Tibial nerve (tissue), 4 donors: ENCODE data around the gene WFIKKN2.

Source experiments
- EP300 ChIP-seq, 2 donors: sonication (generic); formaldehyde crosslinking; IDR thresholded peaks; one replicate each; pipeline ENCODE4 v1.6.1; 2017; ENCODE audit warnings: antibody characterized with exemption in 2 of 2, mild to moderate bottlenecking in 1 of 2
- POLR2A ChIP-seq, 2 donors: fragments of 450-650 bp; IDR thresholded peaks; one replicate each; pipeline ENCODE4 v1.6.1; 2017; ENCODE audit warnings: antibody characterized with exemption in 2 of 2, mild to moderate bottlenecking in 2 of 2, moderate library complexity in 2 of 2
- TF ChIP-seq, protein P1 (sequence below), 5 experiments: fragments of 200-600 bp in 3 of 5; fragments of 450-650 bp in 2 of 5; sonication (generic) in 3 of 5; IDR thresholded peaks; one replicate each; pipeline ENCODE4 v1.5.1; 2016 to 2019; ENCODE audit warnings: antibody characterized with exemption in 5 of 5, mild to moderate bottlenecking in 3 of 5, moderate library complexity in 2 of 5

DNA sequence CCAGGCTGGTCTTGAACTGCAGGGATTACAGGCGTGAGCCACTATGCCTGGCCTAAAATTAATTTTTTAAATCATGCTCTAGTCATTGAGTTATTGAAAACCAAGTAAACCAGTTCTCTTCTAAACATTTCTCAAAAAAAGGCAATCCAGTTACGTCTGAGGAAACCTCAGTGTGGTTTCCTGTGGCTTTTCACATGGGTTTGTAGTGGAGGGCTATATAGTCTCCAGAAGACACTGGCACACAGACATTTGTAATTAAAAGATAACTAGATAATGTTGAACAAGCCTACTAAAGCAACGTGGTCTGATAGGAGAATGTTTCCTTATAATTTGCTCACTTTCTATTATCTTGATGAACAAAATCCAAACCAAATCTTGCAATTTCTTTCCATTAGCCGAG, 36.0 kb downstream of the WFIKKN2 start:
- TF ChIP-seq, protein P1, sequence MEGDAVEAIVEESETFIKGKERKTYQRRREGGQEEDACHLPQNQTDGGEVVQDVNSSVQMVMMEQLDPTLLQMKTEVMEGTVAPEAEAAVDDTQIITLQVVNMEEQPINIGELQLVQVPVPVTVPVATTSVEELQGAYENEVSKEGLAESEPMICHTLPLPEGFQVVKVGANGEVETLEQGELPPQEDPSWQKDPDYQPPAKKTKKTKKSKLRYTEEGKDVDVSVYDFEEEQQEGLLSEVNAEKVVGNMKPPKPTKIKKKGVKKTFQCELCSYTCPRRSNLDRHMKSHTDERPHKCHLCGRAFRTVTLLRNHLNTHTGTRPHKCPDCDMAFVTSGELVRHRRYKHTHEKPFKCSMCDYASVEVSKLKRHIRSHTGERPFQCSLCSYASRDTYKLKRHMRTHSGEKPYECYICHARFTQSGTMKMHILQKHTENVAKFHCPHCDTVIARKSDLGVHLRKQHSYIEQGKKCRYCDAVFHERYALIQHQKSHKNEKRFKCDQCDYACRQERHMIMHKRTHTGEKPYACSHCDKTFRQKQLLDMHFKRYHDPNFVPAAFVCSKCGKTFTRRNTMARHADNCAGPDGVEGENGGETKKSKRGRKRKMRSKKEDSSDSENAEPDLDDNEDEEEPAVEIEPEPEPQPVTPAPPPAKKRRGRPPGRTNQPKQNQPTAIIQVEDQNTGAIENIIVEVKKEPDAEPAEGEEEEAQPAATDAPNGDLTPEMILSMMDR (IDR thresholded peaks at IDR 0.05), result no peak
- TF ChIP-seq POLR2A (IDR thresholded peaks at IDR 0.05), result no peak
- TF ChIP-seq EP300 (IDR thresholded peaks at IDR 0.05), result no peak
